COLO668 (cell line): Measurements from ENCODE around the gene AVPR2.

ENCODE experiments used
- DNase-seq: peaks from one replicate; lab custom pipeline; 2025; ENCODE audit not compliant: unreplicated experiment; lab: John Stamatoyannopoulos, UW

Gene AVPR2

GRCh38 chrX:153884590-153884989 is 19.9 kb upstream of the AVPR2 start:
- peak; percentile 21 for DNase-seq

DNA sequence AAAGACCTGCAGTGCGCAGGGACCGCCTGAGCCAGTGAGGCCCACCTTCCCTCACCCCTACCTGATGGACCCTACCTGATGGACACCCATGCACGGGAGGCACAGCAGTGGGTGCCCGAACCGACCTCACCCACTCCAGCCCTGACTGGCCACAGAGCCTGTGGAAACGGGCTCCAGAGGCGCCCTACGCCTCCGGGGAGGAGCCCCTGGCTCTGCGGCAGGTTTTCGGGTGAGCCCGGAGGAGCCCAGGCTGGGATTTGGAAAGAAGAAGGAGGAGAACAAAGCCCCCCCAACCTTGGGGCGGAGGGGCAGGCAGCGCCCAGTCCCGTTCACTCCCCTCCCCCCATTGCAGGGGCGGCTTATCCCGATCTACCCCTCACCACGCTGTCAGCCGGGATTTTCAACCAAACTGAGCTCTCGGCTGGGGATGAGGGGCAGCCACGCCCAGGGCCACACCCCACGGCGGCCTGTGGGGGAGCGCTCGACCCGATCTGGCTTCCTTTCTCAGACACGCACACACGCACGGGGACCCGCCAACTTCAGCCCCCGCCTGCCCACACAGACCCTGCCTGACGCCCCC is 19.2 kb upstream of the AVPR2 start:
- no peak for DNase-seq

- DNase-seq = peak; percentile 50
Measured at GRCh38 chrX:153885968-153886903, 18.2 kb upstream of the AVPR2 start, which contains the start of gene L1CAM. Gene L1CAM (minus strand): TSS chrX:153886173. CDS start chrX:153875836, 10,337 bp downstream.

DNA sequence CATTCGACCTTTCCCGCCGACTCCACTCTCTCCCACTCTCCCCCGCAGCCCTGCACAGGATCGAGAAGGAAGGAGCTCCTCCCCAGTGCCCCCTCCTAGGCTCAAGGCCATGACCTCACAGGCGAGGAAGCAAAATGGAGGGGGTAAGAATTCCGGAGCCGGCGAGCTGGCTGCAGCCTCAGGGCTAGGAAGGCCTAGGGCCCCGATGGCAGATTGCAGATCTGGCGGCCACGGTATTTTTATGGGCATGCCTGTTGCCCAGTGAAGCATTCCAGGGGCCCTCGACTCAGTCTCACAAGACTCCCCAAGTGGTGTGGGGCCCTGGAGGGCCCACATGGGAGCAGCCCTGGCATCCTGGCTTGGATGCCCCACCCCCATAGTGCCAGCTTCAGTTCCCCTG is 17.6 kb upstream of the AVPR2 start:
- no peak for DNase-seq

DNA sequence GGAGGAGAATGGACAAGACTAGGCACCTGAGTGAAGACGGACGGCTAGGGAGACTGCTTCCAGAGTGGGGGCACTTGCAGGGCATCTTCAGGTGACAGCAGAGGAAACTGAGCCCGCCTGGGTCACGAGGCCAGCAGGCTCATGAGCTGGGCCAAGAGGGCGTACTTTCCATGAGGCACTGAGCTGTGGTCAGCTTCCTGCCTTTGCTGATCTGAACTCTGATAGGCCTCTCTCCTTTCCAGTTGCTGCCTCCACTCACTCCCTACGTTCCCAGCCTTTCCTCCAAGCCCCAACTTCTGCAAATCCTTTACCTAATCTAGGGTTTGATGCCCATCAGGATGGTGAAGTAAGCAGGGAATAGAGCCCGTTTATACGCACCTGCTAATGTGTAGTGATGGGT is 17.1 kb upstream of the AVPR2 start:
- no peak for DNase-seq

DNA sequence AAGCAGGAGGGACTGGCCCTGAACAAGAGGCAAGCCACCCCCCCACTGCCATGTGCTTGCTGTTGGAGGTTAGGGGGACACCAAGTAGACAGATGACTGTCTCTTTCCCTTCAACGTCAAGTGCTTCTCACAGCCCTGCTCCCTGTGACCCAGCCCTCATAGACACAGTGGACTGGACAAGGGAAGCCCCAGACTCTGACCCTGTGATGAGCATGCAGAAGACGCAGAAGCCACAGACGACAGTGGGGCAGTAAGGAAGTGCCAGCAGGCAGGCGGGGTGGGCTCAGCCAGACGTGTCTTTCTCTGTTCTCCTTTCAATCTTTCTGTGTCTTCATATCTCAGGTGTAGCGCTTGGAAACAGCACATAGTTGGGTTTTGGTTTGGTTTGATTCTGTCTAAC is 16.1 kb upstream of the AVPR2 start:
- no peak for DNase-seq

- DNase-seq = no peak
Measured at GRCh38 chrX:153889123-153889522, 15.3 kb upstream of the AVPR2 start.

DNA sequence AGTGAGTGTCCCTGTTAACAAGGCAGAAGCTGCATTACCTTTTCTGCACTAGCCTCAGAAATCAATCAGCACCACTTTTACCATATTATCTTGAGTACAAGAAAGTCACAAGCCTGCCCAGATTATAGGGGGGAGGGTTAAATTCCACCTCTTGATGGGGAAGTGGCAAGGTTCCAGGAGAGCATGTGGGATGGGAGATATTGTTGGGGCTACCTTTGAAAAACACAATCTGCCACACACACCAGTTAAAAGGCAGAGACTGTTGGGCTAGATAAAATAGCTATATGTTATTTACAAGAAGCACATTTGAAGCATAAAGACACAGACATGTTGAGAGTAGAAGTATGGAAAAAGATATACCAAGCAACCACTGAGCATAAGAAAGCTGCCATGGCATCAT is 6.6 kb upstream of the AVPR2 start:
- DNase-seq = no peak

- peak; percentile 35 for DNase-seq
Measured at GRCh38 chrX:153900831-153901752, 3.4 kb upstream of the AVPR2 start.

GRCh38 chrX:153901753-153902140 is 2.7 kb upstream of the AVPR2 start:
- no peak for DNase-seq

- no peak for DNase-seq
Measured at GRCh38 chrX:153902385-153902784, 2.1 kb upstream of the AVPR2 start.

GRCh38 chrX:153903238-153903980 is 1.1 kb upstream of the AVPR2 start:
- DNase-seq = no peak

- peak; percentile 21 for DNase-seq
Measured at GRCh38 chrX:153905481-153906095, 1.1 kb downstream of the AVPR2 start.

DNA sequence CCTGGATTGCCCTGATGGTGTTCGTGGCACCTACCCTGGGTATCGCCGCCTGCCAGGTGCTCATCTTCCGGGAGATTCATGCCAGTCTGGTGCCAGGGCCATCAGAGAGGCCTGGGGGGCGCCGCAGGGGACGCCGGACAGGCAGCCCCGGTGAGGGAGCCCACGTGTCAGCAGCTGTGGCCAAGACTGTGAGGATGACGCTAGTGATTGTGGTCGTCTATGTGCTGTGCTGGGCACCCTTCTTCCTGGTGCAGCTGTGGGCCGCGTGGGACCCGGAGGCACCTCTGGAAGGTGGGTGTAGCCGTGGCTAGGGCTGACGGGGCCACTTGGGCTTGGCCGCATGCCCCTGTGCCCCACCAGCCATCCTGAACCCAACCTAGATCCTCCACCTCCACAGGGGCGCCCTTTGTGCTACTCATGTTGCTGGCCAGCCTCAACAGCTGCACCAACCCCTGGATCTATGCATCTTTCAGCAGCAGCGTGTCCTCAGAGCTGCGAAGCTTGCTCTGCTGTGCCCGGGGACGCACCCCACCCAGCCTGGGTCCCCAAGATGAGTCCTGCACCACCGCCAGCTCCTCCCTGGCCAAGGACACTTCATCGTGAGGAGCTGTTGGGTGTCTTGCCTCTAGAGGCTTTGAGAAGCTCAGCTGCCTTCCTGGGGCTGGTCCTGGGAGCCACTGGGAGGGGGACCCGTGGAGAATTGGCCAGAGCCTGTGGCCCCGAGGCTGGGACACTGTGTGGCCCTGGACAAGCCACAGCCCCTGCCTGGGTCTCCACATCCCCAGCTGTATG is 1.8 kb downstream of the AVPR2 start:
- DNase-seq = no peak

DNA sequence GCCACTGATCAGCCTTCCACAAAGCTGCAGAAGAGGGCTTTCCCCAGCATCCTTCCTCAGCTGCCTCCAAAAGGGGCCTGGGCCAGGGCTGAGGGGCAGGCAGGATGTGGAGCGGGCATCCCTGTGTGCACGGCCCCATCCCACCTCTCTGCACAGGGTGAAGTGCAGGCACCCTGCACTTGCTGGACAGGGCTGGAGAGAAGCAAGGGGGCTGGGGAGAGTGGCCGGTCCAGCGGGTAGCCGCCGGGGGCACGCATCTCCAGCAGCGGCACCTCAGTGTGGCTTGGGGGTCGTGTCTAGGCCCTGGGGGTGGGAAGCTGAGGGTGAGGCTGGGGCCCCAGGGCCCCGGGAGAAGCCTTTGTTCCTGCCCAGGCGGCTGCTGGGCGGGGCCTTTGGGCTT is 3.0 kb downstream of the AVPR2 start:
- DNase-seq = no peak

GRCh38 chrX:153908219-153908860 is 3.9 kb downstream of the AVPR2 start:
- no peak for DNase-seq

- no peak for DNase-seq
Measured at GRCh38 chrX:153909024-153909979, 4.8 kb downstream of the AVPR2 start.

GRCh38 chrX:153909980-153910360 is 5.5 kb downstream of the AVPR2 start:
- DNase-seq = no peak
